Bronchial epithelial cell (primary cell): Measurements from ENCODE around the gene IL12RB2. TPM values are rescaled to one million over a fixed set of nuclear protein-coding genes. Genes with fewer than 3 reads are reported as not detected.

ENCODE experiments used
- DNase-seq: peaks from one replicate; pipeline ENCODE4 v3.0.0-alpha.2; 2010; ENCODE audit warnings: low read depth
- FAIRE-seq: peaks from 2 replicates; lab custom pipeline; 2011; peaks lifted over from hg19 to GRCh38; lab: Jason Lieb, UNC
- H3K27me3 ChIP-seq: 2 replicates; pipeline ENCODE4 v1.5.1; 2011; ENCODE audit warnings: low read length; ENCODE audit not compliant: control insufficient read depth, insufficient read depth
- H3K36me3 ChIP-seq: 2 replicates; pipeline ENCODE4 v1.5.1; 2011; ENCODE audit warnings: low read length; ENCODE audit not compliant: control insufficient read depth, insufficient read depth
- H3K4me3 ChIP-seq: 2 replicates; pipeline ENCODE4 v1.5.1; 2011; ENCODE audit warnings: mild to moderate bottlenecking, low read depth, low read length, control low read depth
- total RNA-seq: library from RNA; depleted of rRNA; stranded (reverse); fragments of >200 nt; gene quantifications from 2 replicates; pipeline ENCODE4 v1.2.1, GENCODE V29; 2014
- TF ChIP-seq, protein P1 (sequence below): IDR thresholded peaks from 2 replicates; pipeline ENCODE4 v1.5.1; 2011; ENCODE audit warnings: mild to moderate bottlenecking, moderate library complexity, low read length, control low read depth, inconsistent platforms; ENCODE audit not compliant: insufficient read depth, severe bottlenecking

IL12RB2 gene
- total RNA-seq, 1 donor from 2014 or later = 0.53 TPM

GRCh38 chr1:67345556-67345955 is 37.9 kb downstream of the IL12RB2 start:
- TF ChIP-seq, protein P1, sequence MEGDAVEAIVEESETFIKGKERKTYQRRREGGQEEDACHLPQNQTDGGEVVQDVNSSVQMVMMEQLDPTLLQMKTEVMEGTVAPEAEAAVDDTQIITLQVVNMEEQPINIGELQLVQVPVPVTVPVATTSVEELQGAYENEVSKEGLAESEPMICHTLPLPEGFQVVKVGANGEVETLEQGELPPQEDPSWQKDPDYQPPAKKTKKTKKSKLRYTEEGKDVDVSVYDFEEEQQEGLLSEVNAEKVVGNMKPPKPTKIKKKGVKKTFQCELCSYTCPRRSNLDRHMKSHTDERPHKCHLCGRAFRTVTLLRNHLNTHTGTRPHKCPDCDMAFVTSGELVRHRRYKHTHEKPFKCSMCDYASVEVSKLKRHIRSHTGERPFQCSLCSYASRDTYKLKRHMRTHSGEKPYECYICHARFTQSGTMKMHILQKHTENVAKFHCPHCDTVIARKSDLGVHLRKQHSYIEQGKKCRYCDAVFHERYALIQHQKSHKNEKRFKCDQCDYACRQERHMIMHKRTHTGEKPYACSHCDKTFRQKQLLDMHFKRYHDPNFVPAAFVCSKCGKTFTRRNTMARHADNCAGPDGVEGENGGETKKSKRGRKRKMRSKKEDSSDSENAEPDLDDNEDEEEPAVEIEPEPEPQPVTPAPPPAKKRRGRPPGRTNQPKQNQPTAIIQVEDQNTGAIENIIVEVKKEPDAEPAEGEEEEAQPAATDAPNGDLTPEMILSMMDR = no peak
- no peaks in the 10 kb centered on the region for H3K36me3 ChIP-seq
- DNase-seq = no peak
- FAIRE-seq = no peak
- H3K4me3 ChIP-seq = no peak overlapping the region
- no peaks in the 10 kb centered on the region for H3K27me3 ChIP-seq

DNA sequence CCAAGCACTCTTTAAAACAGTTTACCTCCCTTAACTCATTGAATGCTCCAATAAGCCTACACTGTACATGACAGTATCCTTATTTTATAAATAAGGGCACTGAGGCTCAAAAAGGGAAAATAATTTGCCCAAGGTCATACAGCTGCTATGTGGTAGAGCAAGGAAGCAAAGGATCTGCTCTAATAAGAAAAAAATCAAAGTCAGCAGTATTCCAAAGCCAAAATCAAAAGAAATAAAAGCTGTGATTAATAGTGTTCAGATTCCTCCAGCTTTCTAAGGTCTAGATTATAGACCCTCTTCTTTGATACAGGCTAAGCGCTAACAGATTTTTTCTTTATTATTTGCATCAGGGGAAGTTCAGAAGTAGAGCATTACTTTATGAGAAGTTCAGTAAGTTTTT is 39.3 kb downstream of the IL12RB2 start:
- TF ChIP-seq, protein P1 = no peak
- Histone ChIP-seq H3K27me3 (no peaks in the 10 kb centered on the region), H3K36me3 (no peaks in the 10 kb centered on the region), H3K4me3 (no peak overlapping the region)
- DNase-seq (no peak), FAIRE-seq (no peak)

DNA sequence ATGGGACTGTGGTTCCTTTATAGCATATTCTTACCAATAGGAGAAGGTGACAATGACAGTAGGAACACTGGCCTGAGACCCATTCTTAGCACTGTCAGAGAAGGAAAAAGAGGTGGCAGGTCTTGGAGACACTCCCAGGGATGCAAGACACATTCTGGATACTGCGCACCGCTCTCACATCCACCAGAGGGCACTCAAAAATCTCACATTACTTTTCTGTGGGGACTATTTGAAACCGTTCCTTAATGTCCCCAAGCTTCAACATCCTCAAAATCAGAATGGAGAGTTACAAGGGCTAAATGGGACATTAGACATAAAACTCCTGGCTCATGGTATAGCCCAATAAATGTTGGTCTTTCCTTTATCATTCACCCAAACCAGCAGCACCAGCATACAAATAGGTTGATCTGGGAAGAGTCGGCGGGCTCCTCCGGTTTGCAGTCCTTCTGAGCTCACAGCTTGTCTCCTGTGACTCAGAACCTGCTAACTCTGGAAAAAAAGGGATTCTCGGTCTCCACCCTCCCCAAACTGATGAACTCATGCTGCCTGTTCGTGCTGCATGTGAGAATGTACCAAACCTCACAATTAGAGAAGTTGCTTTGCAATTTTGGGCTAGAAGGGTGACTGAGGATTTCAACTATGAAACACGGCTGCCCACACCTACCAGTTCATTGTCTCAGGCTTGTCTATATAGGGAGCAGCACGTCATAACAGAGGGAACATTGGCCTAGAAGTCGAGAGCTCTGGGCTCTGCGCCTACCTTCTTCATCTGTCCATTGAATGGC is 40.2 kb downstream of the IL12RB2 start:
- DNase-seq = peak; percentile 95
- H3K4me3 ChIP-seq = no peak overlapping the region
- no peaks in the 10 kb centered on the region for H3K36me3 ChIP-seq
- no peaks in the 10 kb centered on the region for H3K27me3 ChIP-seq
- FAIRE-seq = peak; percentile 75
- TF ChIP-seq, protein P1 = peak; percentile 81

DNA sequence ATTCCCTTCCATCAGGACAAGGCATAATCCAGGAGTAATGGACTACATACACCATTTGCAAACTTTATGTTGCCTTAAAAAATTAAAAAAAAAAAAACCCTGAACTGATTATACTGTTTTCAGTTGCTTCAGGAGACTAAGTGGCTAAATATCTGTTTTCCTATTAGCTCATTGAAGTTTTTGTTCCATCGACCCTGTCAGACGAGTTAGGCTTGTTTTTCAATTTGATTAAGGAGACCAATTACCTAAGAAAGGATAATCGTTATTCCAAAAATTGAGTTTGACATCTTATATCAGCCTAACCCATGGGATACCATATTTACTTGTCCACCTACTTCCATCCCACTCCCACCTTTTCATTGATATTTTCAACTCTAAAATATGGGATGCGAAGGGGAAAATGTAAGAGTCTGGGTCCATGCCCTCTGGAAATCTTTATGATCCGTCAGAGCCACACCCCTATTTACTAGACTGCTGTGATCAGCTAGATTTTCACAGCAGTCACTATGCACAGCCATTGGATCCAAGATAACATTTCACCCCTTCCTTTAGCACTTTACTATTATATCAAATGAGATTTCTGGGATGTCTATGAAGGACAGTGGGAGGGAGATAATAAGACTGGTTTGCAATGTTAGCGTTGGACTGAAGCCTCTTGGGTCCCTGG is 41.0 kb downstream of the IL12RB2 start:
- no peaks in the 10 kb centered on the region for H3K27me3 ChIP-seq
- no peaks in the 10 kb centered on the region for H3K36me3 ChIP-seq
- no peak overlapping the region for H3K4me3 ChIP-seq
- FAIRE-seq (no peak), DNase-seq (peak; percentile 75)
- TF ChIP-seq, protein P1 = no peak

- no peak for FAIRE-seq
- peak; percentile 79 for DNase-seq
- TF ChIP-seq, protein P1 = no peak
Measured at GRCh38 chr1:67350783-67351182, 43.1 kb downstream of the IL12RB2 start.

More at GRCh38 chr1:67350783-67351182, 43.1 kb downstream of the IL12RB2 start:
- Histone ChIP-seq H3K4me3 (no peak overlapping the region), H3K36me3 (no peaks in the 10 kb centered on the region), H3K27me3 (no peaks in the 10 kb centered on the region)
